ENCODE measurements around the gene HACL1.

GRCh38 chr3:15576475-15576874 is 24.9 kb downstream of the HACL1 start:
- TF ChIP-seq CTCF (IDR thresholded peaks at IDR 0.05) (no peak), POLR2A (IDR thresholded peaks at IDR 0.05) (no peak)
